OCI-LY1 (cell line): ENCODE results near the gene NOP14.

Experiments
- H2AFZ ChIP-seq: fragments of 200-600 bp; sonication (generic), shearing (Covaris generic); 2 replicates; pipeline ENCODE4 v1.6.0; 2014; ENCODE audit warnings: antibody characterized with exemption, mild to moderate bottlenecking, low read length
- H3F3A ChIP-seq: fragments of 200-600 bp; sonication (generic), shearing (Covaris generic); 2 replicates; pipeline ENCODE4 v1.6.0; 2014; ENCODE audit warnings: mild to moderate bottlenecking, antibody characterized with exemption, low read length, moderate library complexity; ENCODE audit not compliant: insufficient read depth
- H3K27ac ChIP-seq: fragments of 200-600 bp; sonication (generic); 2 replicates; pipeline ENCODE4 v1.5.1; 2014; ENCODE audit warnings: low read length, mixed run types, mild to moderate bottlenecking, low read depth; ENCODE audit not compliant: poor library complexity, severe bottlenecking
- H3K27me3 ChIP-seq: fragments of 200-600 bp; sonication (generic); 2 replicates; pipeline ENCODE4 v1.6.0; 2014; ENCODE audit warnings: antibody characterized with exemption, mild to moderate bottlenecking, low read length, moderate library complexity; ENCODE audit not compliant: insufficient read depth
- H3K36me3 ChIP-seq: fragments of 200-600 bp; sonication (generic); 2 replicates; pipeline ENCODE4 v1.6.1; 2014; ENCODE audit warnings: mild to moderate bottlenecking, antibody characterized with exemption, low read length, moderate library complexity, mixed read lengths; ENCODE audit not compliant: insufficient read depth
- H3K4me1 ChIP-seq: fragments of 200-600 bp; sonication (generic); 2 replicates; pipeline ENCODE4 v1.5.1; 2014; ENCODE audit warnings: mild to moderate bottlenecking, low read length, moderate library complexity; ENCODE audit not compliant: insufficient read depth, severe bottlenecking
- H3K4me2 ChIP-seq: fragments of 200-600 bp; sonication (generic), shearing (Covaris generic); 2 replicates; pipeline ENCODE4 v1.6.1; 2014; ENCODE audit warnings: low read length
- H3K4me3 ChIP-seq: fragments of 200-600 bp; sonication (generic); 2 replicates; pipeline ENCODE4 v1.5.1; 2014; ENCODE audit warnings: low read length, low read depth, mild to moderate bottlenecking, mixed read lengths; ENCODE audit not compliant: poor library complexity, severe bottlenecking
- H3K79me2 ChIP-seq: fragments of 200-600 bp; shearing (Covaris generic); 2 replicates; pipeline ENCODE4 v1.6.1; 2016; ENCODE audit warnings: mixed run types, low read length, mixed read lengths; ENCODE audit not compliant: insufficient read depth
- H3K9ac ChIP-seq: fragments of 200-600 bp; sonication (generic), shearing (Covaris generic); 2 replicates; pipeline ENCODE4 v1.6.1; 2014; ENCODE audit warnings: mild to moderate bottlenecking, low read length, mixed read lengths
- H3K9me2 ChIP-seq: fragments of 200-600 bp; sonication (generic), shearing (Covaris generic); 2 replicates; pipeline ENCODE4 v1.6.1; 2014; ENCODE audit warnings: low read depth, mild to moderate bottlenecking, low read length, mixed read lengths
- H3K9me3 ChIP-seq: fragments of 200-600 bp; shearing (Covaris generic); 2 replicates; pipeline ENCODE4 v1.6.1; 2014; ENCODE audit warnings: low read length, mixed read lengths
- H4K20me1 ChIP-seq: fragments of 200-600 bp; sonication (generic), shearing (Covaris generic); 2 replicates; pipeline ENCODE4 v1.6.0; 2016; ENCODE audit warnings: mild to moderate bottlenecking, low read length; ENCODE audit not compliant: insufficient read depth
- EZH2 ChIP-seq: fragments of 200-600 bp; sonication (generic), shearing (Covaris generic); IDR thresholded peaks from 2 replicates; pipeline ENCODE4 v1.8.0; 2017; ENCODE audit warnings: borderline replicate concordance, mixed run types, mild to moderate bottlenecking, antibody characterized with exemption, low read length, moderate library complexity, mixed read lengths
- TF ChIP-seq, protein P1 (sequence below): fragments of 200-600 bp; sonication (generic), shearing (Covaris generic); IDR thresholded peaks from 2 replicates; pipeline ENCODE4 v1.5.1; 2017; ENCODE audit warnings: mild to moderate bottlenecking, antibody characterized with exemption, low read length, moderate library complexity, mixed read lengths

The NOP14 gene

DNA sequence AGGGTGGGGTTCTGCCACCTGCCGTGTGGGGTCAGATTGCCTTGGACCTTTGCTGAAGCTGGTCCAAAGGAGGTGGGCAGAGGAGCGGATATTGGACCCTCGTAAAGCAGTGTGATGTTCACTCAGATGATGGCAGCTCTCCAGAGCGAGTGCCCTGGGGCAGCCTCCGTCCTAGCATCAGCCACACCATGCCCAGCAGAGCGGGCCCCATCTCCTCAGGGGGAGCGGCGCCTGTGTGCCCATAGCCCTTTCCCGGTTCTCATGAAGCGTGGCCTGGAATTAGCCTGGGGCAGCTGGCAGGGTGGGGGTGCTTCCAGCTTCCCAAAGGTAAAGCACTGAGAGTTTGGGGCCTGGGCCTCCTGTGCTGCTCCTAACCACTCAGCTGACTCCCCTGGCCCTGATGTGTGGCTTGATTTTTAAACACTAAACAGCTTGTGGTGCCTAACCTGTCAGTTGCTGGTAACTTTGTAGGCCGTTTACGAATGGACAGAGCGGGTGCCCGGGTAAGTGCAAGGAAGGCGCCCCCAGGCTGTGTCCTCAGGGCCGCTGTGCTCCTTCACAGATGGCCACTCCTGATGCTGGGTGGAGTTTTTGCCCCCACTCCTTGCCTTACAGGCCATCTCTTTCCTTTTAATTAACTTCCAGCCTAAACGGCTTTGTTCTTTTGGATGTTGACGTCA, 36.0 kb downstream of the NOP14 start:
- Histone ChIP-seq H3K9me2 (no peaks in the 10 kb centered on the region), H3K4me3 (no peak overlapping the region), H2AFZ (no peak overlapping the region), H3K36me3 (peaks cover 16% of the 10 kb centered on the region; the same call in 1 of the 2 replicates), H3K27ac (no peak overlapping the region), H3K4me1 (peaks cover 31% of the 10 kb centered on the region), H3F3A (no peaks in the 10 kb centered on the region), H3K9me3 (no peaks in the 10 kb centered on the region), H3K9ac (no peak overlapping the region), H3K27me3 (no peaks in the 10 kb centered on the region), H3K4me2 (no peak overlapping the region), H3K79me2 (no peaks in the 10 kb centered on the region), H4K20me1 (no peaks in the 10 kb centered on the region)
- TF ChIP-seq, protein P1, sequence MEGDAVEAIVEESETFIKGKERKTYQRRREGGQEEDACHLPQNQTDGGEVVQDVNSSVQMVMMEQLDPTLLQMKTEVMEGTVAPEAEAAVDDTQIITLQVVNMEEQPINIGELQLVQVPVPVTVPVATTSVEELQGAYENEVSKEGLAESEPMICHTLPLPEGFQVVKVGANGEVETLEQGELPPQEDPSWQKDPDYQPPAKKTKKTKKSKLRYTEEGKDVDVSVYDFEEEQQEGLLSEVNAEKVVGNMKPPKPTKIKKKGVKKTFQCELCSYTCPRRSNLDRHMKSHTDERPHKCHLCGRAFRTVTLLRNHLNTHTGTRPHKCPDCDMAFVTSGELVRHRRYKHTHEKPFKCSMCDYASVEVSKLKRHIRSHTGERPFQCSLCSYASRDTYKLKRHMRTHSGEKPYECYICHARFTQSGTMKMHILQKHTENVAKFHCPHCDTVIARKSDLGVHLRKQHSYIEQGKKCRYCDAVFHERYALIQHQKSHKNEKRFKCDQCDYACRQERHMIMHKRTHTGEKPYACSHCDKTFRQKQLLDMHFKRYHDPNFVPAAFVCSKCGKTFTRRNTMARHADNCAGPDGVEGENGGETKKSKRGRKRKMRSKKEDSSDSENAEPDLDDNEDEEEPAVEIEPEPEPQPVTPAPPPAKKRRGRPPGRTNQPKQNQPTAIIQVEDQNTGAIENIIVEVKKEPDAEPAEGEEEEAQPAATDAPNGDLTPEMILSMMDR = no peak
- no peak for TF ChIP-seq EZH2

DNA sequence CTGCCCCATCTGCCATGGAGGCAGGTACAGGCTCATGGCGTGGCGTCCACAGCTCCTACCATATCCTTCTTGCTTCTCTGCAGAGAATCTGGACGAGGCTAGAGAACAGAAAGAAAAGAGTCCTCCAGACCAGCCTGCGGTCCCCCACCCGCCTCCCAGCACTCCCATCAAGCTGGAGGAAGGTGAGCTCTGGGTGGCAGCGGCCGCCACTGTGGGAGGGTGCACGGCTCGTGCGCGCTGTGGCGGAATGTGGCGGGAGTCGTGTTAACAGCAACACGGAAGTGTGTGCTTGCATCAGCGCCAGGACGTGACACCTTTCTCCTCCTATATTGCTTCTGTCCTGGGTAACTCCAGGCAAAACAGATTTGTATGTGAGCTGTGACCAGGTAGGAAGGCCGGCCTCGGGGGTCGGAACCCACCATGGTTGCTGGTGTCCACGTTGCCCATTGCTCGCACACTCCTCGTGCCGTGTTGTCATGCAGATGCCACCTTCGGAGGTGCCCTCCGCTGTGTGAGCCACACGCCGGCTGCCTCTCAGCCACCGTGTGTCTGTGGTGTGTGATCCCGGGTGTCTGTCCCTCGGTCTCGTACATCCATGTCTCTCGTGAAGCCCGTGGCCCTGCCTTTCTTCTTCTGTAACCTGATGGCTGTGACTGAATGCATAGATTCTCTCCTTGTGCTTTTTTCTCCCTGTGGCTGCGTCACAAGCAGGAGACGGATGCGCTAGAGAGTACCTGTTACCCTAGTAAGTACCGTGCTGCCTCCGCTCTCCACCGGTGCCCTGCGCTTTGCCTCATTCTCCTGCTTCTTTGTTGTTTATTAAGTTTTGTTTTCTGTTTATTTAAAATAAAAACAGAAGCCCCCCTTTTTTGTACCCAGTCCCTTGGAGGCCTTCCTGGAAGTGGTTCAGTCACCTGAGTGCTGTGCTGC, 37.0 kb downstream of the NOP14 start:
- Histone ChIP-seq H3K9me2 (no peaks in the 10 kb centered on the region), H3K27me3 (no peaks in the 10 kb centered on the region), H3K79me2 (no peaks in the 10 kb centered on the region), H3K9ac (no peak overlapping the region), H3K4me2 (no peak overlapping the region), H3K4me1 (peaks cover 23% of the 10 kb centered on the region), H4K20me1 (no peaks in the 10 kb centered on the region), H2AFZ (no peak overlapping the region), H3K4me3 (no peak overlapping the region), H3F3A (no peaks in the 10 kb centered on the region), H3K36me3 (peaks cover 12% of the 10 kb centered on the region; the same call in 1 of the 2 replicates), H3K9me3 (no peaks in the 10 kb centered on the region), H3K27ac (no peak overlapping the region)
- TF ChIP-seq, protein P1 = no peak
- no peak for TF ChIP-seq EZH2

DNA sequence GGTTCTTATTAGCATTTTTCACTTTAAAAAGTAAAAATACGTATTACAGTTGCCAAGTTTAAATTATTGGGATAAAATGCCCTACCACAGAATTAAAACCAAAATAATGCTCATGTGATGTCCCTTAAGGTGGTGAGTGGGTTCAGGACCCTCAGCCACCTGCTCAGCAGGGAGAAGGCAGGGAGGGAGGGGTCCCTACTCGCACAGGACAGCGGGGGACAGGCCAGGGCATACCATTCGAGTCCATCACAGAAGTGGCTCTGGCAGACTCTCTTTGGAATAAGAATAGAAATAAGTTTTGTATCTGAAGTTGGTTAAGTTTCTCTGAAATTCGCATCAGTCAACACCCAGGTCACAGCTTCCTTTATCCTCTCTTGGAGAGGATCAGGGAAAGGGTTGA, 37.7 kb downstream of the NOP14 start:
- Histone ChIP-seq H3K27ac (no peak overlapping the region), H2AFZ (no peak overlapping the region), H3K4me1 (peaks cover 16% of the 10 kb centered on the region), H4K20me1 (no peaks in the 10 kb centered on the region), H3K27me3 (no peaks in the 10 kb centered on the region), H3K9me3 (no peaks in the 10 kb centered on the region), H3K4me2 (no peak overlapping the region), H3K9ac (no peak overlapping the region), H3K79me2 (no peaks in the 10 kb centered on the region), H3F3A (no peaks in the 10 kb centered on the region), H3K9me2 (no peaks in the 10 kb centered on the region), H3K36me3 (peaks cover 9% of the 10 kb centered on the region; the same call in 1 of the 2 replicates), H3K4me3 (no peak overlapping the region)
- TF ChIP-seq EZH2 = no peak
- TF ChIP-seq, protein P1 = no peak
